HCT116 (cell line): ENCODE data around the gene PLK1. TPM values are rescaled to one million over a fixed set of nuclear protein-coding genes. Genes with fewer than 3 reads are reported as not detected.

Experiments used
- ATAC-seq: fragments of 200-7000 bp; cut with Tn5 transposase; 2 replicates; pipeline ENCODE4 v1.9.1; 2020; ENCODE audit warnings: mild to moderate bottlenecking, moderate library complexity
- BruUV-seq: library from RNA; stranded (reverse); fragments of 400-500 nt; replicated peaks from 2 replicates; lab custom pipeline; 2021; lab: Mats Ljungman, UMichigan
- CTCF ChIA-PET: fragments of 300-600 bp; sonication (Branson Sonifier 250); formaldehyde crosslinking; loops from one replicate; lab custom pipeline; 2021; ENCODE audit warnings: antibody characterized with exemption; lab: Charles Lee
- POLR2A ChIA-PET: fragments of 300-600, 350-600 bp; sonication (Branson Sonifier 250); formaldehyde crosslinking; loops from one replicate; lab custom pipeline; 2021; ENCODE audit warnings: antibody characterized with exemption; lab: Charles Lee
- RAD21 ChIA-PET, 2 experiments: fragments of 300-600 bp; sonication (Branson Sonifier 250); formaldehyde crosslinking; loops; one replicate each; lab custom pipeline; 2023; ENCODE audit warnings: low total read pairs in 2 of 2; ENCODE audit not compliant: uncharacterized antibody in 2 of 2, unreplicated experiment in 2 of 2, low non-redundant PET in 1 of 2; lab: Charles Lee
- DNase-seq: peaks from one replicate; pipeline ENCODE4 v3.0.0-alpha.2; 2010; ENCODE audit warnings: low read depth, low spot score
- H2AFZ ChIP-seq: fragments of 200-600 bp; shearing (Covaris generic), sonication (generic); 2 replicates; pipeline ENCODE4 v1.6.1; 2017; ENCODE audit warnings: low read depth, mixed run types, mixed read lengths, antibody characterized with exemption, low read length; ENCODE audit not compliant: poor library complexity, severe bottlenecking
- H3K27ac ChIP-seq: 2 replicates; pipeline ENCODE4 v1.5.1; 2012; ENCODE audit warnings: low read depth, low read length
- H3K27me3 ChIP-seq: fragments of 200-600 bp; sonication (generic); 2 replicates; pipeline ENCODE4 v1.6.1; 2016; ENCODE audit warnings: mixed run types, low read length, mixed read lengths; ENCODE audit not compliant: insufficient read depth
- H3K36me3 ChIP-seq, 2 experiments: fragments of 200-500 bp in 1 of 2; fragments of 200-600 bp in 1 of 2; sonication (Bioruptor generic) in 1 of 2; sonication (generic) in 1 of 2; 2 replicates each; pipeline versions ENCODE4 v1.5.1 to v1.6.1; 2014 to 2016; ENCODE audit warnings: low read length in 2 of 2, inconsistent platforms in 1 of 2, mixed read lengths in 1 of 2, mixed run types in 1 of 2; ENCODE audit not compliant: insufficient read depth in 2 of 2, control insufficient read depth in 1 of 2
- H3K4me1 ChIP-seq, 2 experiments: fragments of 200-600 bp in 1 of 2; sonication (generic) in 1 of 2; 2 replicates each; pipeline versions ENCODE4 v1.5.1 to v1.6.1; 2012 to 2017; ENCODE audit warnings: low read length in 2 of 2, inconsistent platforms in 1 of 2, mild to moderate bottlenecking in 1 of 2, mixed read lengths in 1 of 2, mixed run types in 1 of 2, moderate library complexity in 1 of 2; ENCODE audit not compliant: insufficient read depth in 2 of 2, control insufficient read depth in 1 of 2
- H3K4me2 ChIP-seq: fragments of 200-600 bp; sonication (generic); 2 replicates; pipeline ENCODE4 v1.6.1; 2017; ENCODE audit warnings: mixed run types, low read length, mixed read lengths
- H3K4me3 ChIP-seq, 2 experiments: fragments of 200-600 bp in 1 of 2; sonication (generic) in 1 of 2; replicated peaks in 1 of 2; 2 replicates each; pipeline ENCODE4 v1.5.1; 2011 to 2016; ENCODE audit warnings: low read length in 2 of 2, control low read depth in 1 of 2, low read depth in 1 of 2, mild to moderate bottlenecking in 1 of 2, mixed read lengths in 1 of 2, mixed run types in 1 of 2
- H3K79me2 ChIP-seq: fragments of 200-600 bp; sonication (generic); 2 replicates; pipeline ENCODE4 v1.6.1; 2017; ENCODE audit warnings: mild to moderate bottlenecking, mixed run types, low read length, moderate library complexity, mixed read lengths; ENCODE audit not compliant: insufficient read depth
- H3K9ac ChIP-seq: fragments of 200-600 bp; sonication (generic); 2 replicates; pipeline ENCODE4 v1.6.1; 2016; ENCODE audit warnings: low read length, mixed read lengths
- H3K9me2 ChIP-seq: fragments of 200-600 bp; sonication (generic), shearing (Covaris generic); 2 replicates; pipeline ENCODE4 v1.6.1; 2017; ENCODE audit warnings: mixed run types, mild to moderate bottlenecking, moderate library complexity; ENCODE audit not compliant: insufficient read depth
- H3K9me3 ChIP-seq, 2 experiments: fragments of 200-500 bp in 1 of 2; fragments of 200-600 bp in 1 of 2; sonication (Bioruptor generic) in 1 of 2; sonication (generic) in 1 of 2; 2 replicates each; pipeline ENCODE4 v1.6.1; 2014 to 2017; ENCODE audit warnings: low read length in 2 of 2, mixed read lengths in 2 of 2, inconsistent platforms in 1 of 2, low read depth in 1 of 2, mild to moderate bottlenecking in 1 of 2, mixed run types in 1 of 2, moderate library complexity in 1 of 2; ENCODE audit not compliant: control insufficient read depth in 1 of 2, insufficient read depth in 1 of 2
- H4K20me1 ChIP-seq: fragments of 200-600 bp; sonication (generic), shearing (Covaris generic); 2 replicates; pipeline ENCODE4 v1.6.1; 2017; ENCODE audit warnings: mixed run types, mild to moderate bottlenecking, moderate library complexity; ENCODE audit not compliant: insufficient read depth
- POLR2AphosphoS5 ChIP-seq: IDR thresholded peaks from 2 replicates; pipeline ENCODE4 v1.6.1; 2011; ENCODE audit warnings: mild to moderate bottlenecking, low read depth, low read length, moderate library complexity
- SIN3A ChIP-seq: IDR thresholded peaks from 2 replicates; pipeline ENCODE4 v1.6.1; 2012; ENCODE audit warnings: low read depth
- intact Hi-C: fragments of 100-400 bp; cut with micrococcal nuclease; formaldehyde crosslinking; loops from 2 replicates; pipeline ENCODE4 v1.10.0; 2022
- total RNA-seq: library from RNA; stranded (reverse); gene quantifications from one replicate; pipeline ENCODE4 v1.2.1, GENCODE V29; 2021; ENCODE audit not compliant: unreplicated experiment
- TF ChIP-seq, protein P1 (sequence below), 3 experiments: fragments of 200-600 bp in 1 of 3; sonication (generic) in 1 of 3; IDR thresholded peaks in 2 of 3; conservative IDR thresholded peaks in 1 of 3; 2 replicates each; pipeline ENCODE4 v1.5.1; 2012 to 2017; ENCODE audit warnings: low read depth in 2 of 3, low read length in 2 of 3, antibody characterized with exemption in 1 of 3, borderline replicate concordance in 1 of 3, control low read depth in 1 of 3, mild to moderate bottlenecking in 1 of 3, mixed read lengths in 1 of 3, mixed run types in 1 of 3, moderate library complexity in 1 of 3; ENCODE audit not compliant: insufficient read depth in 1 of 3
- TF ChIP-seq, protein P2 (sequence below): IDR thresholded peaks from 2 replicates; pipeline ENCODE4 v1.6.1; 2011; ENCODE audit warnings: mild to moderate bottlenecking, low read length, moderate library complexity; ENCODE audit not compliant: insufficient replicate concordance; ENCODE audit errors: extremely low read depth

PLK1 gene
- total RNA-seq, 1 experiment from 2014 or later = 144 TPM

DNA sequence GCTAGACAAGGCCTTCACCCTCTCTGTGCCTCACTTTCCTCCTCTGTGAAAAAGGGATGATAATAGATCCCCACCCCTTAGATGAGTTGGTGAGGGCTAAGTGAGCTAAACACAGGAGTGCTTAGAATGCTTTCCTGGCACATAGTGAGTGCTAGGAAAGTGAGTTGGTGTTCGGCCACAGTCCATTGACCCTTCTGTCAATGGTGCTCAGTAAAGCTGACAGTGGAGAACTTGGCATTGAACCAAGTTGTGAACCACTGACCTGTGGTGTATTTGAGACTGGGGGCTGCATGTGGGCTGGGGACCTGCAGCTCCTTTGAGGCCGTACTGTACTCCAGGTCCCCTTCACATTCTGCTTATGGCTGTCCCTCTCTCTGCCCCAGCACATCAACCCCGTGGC lies 4.8 kb downstream of the PLK1 start:
- Histone ChIP-seq H2AFZ (no peak overlapping the region), H3K4me2 (no peak overlapping the region), H3K9me2 (no peaks in the 10 kb centered on the region), H3K9ac (no peak overlapping the region), H3K9me3 (no peaks in the 10 kb centered on the region), H3K4me3 (no peak overlapping the region), H3K27ac (no peak overlapping the region), H3K79me2 (peaks cover 86% of the 10 kb centered on the region), H3K27me3 (no peaks in the 10 kb centered on the region), H3K36me3 (peaks cover 67 to 73% of the 10 kb centered on the region in 2 experiments), H3K4me1 (peaks cover 3 to 10% of the 10 kb centered on the region in 2 experiments; a peak in 3 of 4 replicates), H4K20me1 (peaks cover 6% of the 10 kb centered on the region; the same call in 1 of the 2 replicates)
- intact Hi-C loops = no loop called here
- no peak for ATAC-seq
- RAD21 ChIA-PET = no interaction called here
- DNase-seq = no peak
- CTCF ChIA-PET = interaction anchor here (0.7 kb wide), 1 partner anchor 334 kb away, joined by 4 read pairs; no protein-coding TSS in a partner anchor
- BruUV-seq = no TSS peak
- TF ChIP-seq POLR2AphosphoS5 (peak; percentile 26; the same call in 1 of the 2 replicates), SIN3A (no peak)
- TF ChIP-seq, protein P1, sequence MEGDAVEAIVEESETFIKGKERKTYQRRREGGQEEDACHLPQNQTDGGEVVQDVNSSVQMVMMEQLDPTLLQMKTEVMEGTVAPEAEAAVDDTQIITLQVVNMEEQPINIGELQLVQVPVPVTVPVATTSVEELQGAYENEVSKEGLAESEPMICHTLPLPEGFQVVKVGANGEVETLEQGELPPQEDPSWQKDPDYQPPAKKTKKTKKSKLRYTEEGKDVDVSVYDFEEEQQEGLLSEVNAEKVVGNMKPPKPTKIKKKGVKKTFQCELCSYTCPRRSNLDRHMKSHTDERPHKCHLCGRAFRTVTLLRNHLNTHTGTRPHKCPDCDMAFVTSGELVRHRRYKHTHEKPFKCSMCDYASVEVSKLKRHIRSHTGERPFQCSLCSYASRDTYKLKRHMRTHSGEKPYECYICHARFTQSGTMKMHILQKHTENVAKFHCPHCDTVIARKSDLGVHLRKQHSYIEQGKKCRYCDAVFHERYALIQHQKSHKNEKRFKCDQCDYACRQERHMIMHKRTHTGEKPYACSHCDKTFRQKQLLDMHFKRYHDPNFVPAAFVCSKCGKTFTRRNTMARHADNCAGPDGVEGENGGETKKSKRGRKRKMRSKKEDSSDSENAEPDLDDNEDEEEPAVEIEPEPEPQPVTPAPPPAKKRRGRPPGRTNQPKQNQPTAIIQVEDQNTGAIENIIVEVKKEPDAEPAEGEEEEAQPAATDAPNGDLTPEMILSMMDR (IDR thresholded peaks at IDR 0.05 in 2 of 3, conservative IDR thresholded peaks at IDR 0.05 in 1 of 3; ENCODE audit: borderline replicate concordance in 1 of 3, insufficient read depth in 1 of 3, low read depth in 2 of 3, low read length in 2 of 3) = no peak
- POLR2A ChIA-PET = no interaction called here

DNA sequence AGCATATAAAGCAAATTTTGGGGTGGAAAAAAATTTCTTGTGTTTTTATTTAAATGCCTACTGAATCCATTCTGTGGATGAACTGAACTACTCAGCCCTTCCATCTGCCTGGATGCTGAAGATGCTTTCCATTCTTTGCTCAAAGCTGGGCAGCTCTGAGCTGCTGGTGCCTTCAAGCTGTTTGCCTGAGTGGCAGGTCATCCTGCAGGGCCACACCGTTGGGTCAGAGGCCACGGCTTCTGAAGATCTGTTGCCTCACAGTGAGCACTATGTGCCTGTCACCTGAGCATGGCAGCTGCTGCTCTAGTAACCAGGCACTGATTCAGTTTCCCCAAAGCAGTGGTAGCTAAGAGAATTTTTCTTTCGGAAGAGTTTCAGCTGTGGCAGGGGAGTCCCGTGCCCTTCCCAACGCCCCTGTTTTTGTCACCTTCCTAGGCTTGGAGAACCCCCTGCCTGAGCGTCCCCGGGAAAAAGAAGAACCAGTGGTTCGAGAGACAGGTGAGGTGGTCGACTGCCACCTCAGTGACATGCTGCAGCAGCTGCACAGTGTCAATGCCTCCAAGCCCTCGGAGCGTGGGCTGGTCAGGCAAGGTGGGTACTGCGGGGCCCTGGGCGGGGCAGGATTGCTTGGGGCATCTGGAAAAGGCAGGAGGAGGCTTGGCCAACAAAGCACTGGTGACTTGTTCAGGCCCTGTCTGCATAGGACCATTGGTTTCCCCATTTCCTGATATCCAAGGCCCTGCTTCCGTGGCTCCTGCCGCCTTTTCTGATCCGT lies 8.5 kb downstream of the PLK1 start:
- no peak overlapping the region for H3K9ac ChIP-seq
- H3K4me1 ChIP-seq = peaks cover 0 to 5% of the 10 kb centered on the region in 2 experiments; a peak in 1 of 4 replicates
- peaks cover 51% of the 10 kb centered on the region for H3K79me2 ChIP-seq
- no peak overlapping the region for H3K27ac ChIP-seq
- no peak for DNase-seq
- no peaks in the 10 kb centered on the region for H3K9me3 ChIP-seq
- ChIA-PET CTCF (no interaction called here), RAD21 (no interaction called here), POLR2A (no interaction called here)
- no peak overlapping the region for H2AFZ ChIP-seq
- H3K36me3 ChIP-seq = peaks cover 64 to 77% of the 10 kb centered on the region in 2 experiments
- ATAC-seq = no peak
- no peak overlapping the region for H3K4me3 ChIP-seq
- BruUV-seq = no TSS peak
- no peaks in the 10 kb centered on the region for H4K20me1 ChIP-seq
- H3K9me2 ChIP-seq = no peaks in the 10 kb centered on the region
- TF ChIP-seq, protein P2, sequence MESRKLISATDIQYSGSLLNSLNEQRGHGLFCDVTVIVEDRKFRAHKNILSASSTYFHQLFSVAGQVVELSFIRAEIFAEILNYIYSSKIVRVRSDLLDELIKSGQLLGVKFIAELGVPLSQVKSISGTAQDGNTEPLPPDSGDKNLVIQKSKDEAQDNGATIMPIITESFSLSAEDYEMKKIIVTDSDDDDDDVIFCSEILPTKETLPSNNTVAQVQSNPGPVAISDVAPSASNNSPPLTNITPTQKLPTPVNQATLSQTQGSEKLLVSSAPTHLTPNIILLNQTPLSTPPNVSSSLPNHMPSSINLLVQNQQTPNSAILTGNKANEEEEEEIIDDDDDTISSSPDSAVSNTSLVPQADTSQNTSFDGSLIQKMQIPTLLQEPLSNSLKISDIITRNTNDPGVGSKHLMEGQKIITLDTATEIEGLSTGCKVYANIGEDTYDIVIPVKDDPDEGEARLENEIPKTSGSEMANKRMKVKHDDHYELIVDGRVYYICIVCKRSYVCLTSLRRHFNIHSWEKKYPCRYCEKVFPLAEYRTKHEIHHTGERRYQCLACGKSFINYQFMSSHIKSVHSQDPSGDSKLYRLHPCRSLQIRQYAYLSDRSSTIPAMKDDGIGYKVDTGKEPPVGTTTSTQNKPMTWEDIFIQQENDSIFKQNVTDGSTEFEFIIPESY = no peak
- intact Hi-C loops = no loop called here
- no peaks in the 10 kb centered on the region for H3K27me3 ChIP-seq
- H3K4me2 ChIP-seq = no peak overlapping the region
